Bronchial epithelial cell (primary cell): ENCODE results near the gene GRHL1. TPM values are rescaled to one million over a fixed set of nuclear protein-coding genes. Genes with fewer than 3 reads are reported as not detected.
A peak's percentile ranks its signal among the peaks of the same experiment; 100 is the strongest.
"Not testable (repeated sequence)": the region's sequence is repeated elsewhere in the genome, so short reads cannot be mapped to it uniquely, and the experiment has no call there.

Source experiments
- DNase-seq: peaks from one replicate; pipeline ENCODE4 v3.0.0-alpha.2; 2010; ENCODE audit warnings: low read depth
- FAIRE-seq: peaks from 2 replicates; lab custom pipeline; 2011; peaks lifted over from hg19 to GRCh38; lab: Jason Lieb, UNC
- H3K27me3 ChIP-seq: 2 replicates; pipeline ENCODE4 v1.5.1; 2011; ENCODE audit warnings: low read length; ENCODE audit not compliant: control insufficient read depth, insufficient read depth
- H3K36me3 ChIP-seq: 2 replicates; pipeline ENCODE4 v1.5.1; 2011; ENCODE audit warnings: low read length; ENCODE audit not compliant: control insufficient read depth, insufficient read depth
- H3K4me3 ChIP-seq: 2 replicates; pipeline ENCODE4 v1.5.1; 2011; ENCODE audit warnings: mild to moderate bottlenecking, low read depth, low read length, control low read depth
- CTCF ChIP-seq: IDR thresholded peaks from 2 replicates; pipeline ENCODE4 v1.5.1; 2011; ENCODE audit warnings: mild to moderate bottlenecking, moderate library complexity, low read length, control low read depth, inconsistent platforms; ENCODE audit not compliant: insufficient read depth, severe bottlenecking
- total RNA-seq: library from RNA; depleted of rRNA; stranded (reverse); fragments of >200 nt; gene quantifications from 2 replicates; pipeline ENCODE4 v1.2.1, GENCODE V29; 2014

GRHL1 gene
- total RNA-seq, 1 donor from 2014 or later = 25.5 TPM

- H3K27me3 ChIP-seq = no peaks in the 10 kb centered on the region
- DNase-seq (no peak), FAIRE-seq (no peak)
- H3K4me3 ChIP-seq = no peak overlapping the region
- TF ChIP-seq CTCF = no peak
- peaks cover 3% of the 10 kb centered on the region for H3K36me3 ChIP-seq
Observed at GRCh38 chr2:10007435-10007834, 55.9 kb downstream of the GRHL1 start.

GRCh38 chr2:10007921-10008808, 56.7 kb downstream of the GRHL1 start:
- FAIRE-seq (no peak), DNase-seq (no peak)
- no peak overlapping the region for H3K4me3 ChIP-seq
- TF ChIP-seq CTCF = no peak
- no peaks in the 10 kb centered on the region for H3K36me3 ChIP-seq
- H3K27me3 ChIP-seq = no peaks in the 10 kb centered on the region

- no peak for TF ChIP-seq CTCF
- FAIRE-seq (no peak), DNase-seq (no peak)
- H3K4me3 ChIP-seq = no peak overlapping the region
- no peaks in the 10 kb centered on the region for H3K27me3 ChIP-seq
- H3K36me3 ChIP-seq = no peaks in the 10 kb centered on the region
Observed at GRCh38 chr2:10008809-10009176, 57.3 kb downstream of the GRHL1 start.

GRCh38 chr2:10009271-10009810, 57.8 kb downstream of the GRHL1 start:
- DNase-seq (no peak), FAIRE-seq (no peak)
- no peak for TF ChIP-seq CTCF
- H3K36me3 ChIP-seq = no peaks in the 10 kb centered on the region
- H3K27me3 ChIP-seq = no peaks in the 10 kb centered on the region
- no peak overlapping the region for H3K4me3 ChIP-seq

- no peak for DNase-seq
- Histone ChIP-seq H3K36me3 (no peaks in the 10 kb centered on the region), H3K4me3 (no peak overlapping the region), H3K27me3 (no peaks in the 10 kb centered on the region)
- FAIRE-seq = no peak
- no peak for TF ChIP-seq CTCF
Observed at GRCh38 chr2:10009811-10010781, 58.6 kb downstream of the GRHL1 start.

- FAIRE-seq = peak; percentile 40
- H3K27me3 ChIP-seq, DNase-seq, H3K4me3 ChIP-seq, H3K36me3 ChIP-seq: not testable (repeated sequence)
Observed at GRCh38 chr2:10010861-10011605, 59.5 kb downstream of the GRHL1 start.

- H3K4me3 ChIP-seq, H3K36me3 ChIP-seq, DNase-seq, H3K27me3 ChIP-seq: not testable (repeated sequence)
- peak; percentile 58 for FAIRE-seq
Observed at GRCh38 chr2:10011606-10012325, 60.3 kb downstream of the GRHL1 start.
